ENCODE results near the gene SPDYE3.
"Not testable (repeated sequence)": the region's sequence is repeated elsewhere in the genome, so short reads cannot be mapped to it uniquely, and the experiment has no call there.

The SPDYE3 gene

DNA sequence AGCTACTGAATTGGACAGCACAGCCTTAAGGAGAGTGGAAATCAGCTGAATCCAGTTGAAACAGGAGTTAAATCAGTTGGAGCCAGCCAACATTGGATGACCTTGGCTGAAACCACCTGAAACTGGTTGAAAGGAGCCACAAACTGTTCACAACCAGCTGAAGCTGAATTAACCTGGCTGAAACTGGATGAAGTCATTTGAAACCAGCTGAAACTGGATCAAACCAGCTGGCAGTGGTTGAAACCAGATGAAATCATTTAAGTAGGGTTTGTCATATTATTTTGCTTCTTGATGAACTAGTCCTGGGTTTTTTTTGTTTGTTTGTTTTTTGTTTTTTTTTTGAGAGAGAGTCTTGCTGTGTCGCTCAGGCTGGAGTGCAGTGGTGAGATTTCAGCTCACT is 15.3 kb upstream of the SPDYE3 start:
- DNase-seq, result not testable (repeated sequence)

DNA sequence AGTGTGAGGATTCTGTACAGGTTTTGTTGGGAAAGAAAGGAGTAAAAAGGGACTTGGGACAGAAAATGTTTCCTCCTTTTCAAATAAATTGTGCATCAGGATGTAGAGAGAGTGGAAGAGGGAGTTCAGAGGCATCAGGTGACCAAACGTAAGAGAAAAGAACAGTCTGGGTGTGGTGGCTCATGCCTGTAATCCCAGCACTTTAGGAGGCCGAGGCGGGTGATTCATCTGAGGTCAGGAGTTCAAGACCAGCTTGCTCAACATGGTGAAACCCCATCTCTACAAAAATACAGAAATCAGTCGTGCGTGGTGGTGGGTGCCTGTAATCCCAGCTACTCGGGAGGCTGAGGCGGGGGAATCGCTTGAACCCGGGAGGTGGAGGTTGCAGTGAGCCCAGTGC is 12.2 kb upstream of the SPDYE3 start:
- not testable (repeated sequence) for DNase-seq

DNA sequence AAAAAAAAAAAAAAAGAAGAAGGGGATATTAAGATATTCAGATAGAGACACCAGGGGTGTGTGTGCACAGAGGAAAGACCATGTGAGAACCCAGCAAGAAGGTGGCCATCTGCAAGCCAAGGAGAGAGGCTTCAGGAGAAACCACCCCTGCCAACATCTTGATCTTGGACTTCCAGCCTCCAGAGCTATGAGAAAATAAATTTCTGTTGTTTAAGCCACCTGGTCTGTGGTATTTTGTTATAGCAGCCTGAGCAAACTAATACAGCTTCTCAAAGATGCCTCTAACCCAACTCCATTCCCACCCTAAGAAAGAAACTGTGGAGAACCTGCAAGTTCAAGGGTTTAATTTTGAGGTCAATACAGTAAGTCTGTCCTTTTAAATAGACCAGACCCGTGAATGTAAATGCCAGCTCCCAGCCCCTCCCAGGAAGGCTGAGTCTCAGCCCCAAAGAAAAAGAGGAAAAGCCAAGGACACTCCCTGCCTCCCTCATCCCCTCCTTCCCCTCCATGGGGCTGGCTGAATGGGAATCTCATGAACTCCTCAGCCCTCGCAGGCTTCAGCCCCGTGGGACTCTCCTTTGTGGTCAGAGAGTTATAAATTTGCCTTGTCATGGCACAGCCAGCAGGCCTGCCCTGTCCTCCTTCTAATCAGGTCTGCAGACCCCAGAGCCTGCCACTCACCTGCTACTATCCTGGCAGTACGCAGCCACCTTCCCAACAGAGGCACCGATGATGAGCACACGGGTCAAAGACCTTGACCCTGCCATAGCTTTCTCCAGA is 9.5 kb upstream of the SPDYE3 start:
- DNase-seq, result not testable (repeated sequence)

DNA sequence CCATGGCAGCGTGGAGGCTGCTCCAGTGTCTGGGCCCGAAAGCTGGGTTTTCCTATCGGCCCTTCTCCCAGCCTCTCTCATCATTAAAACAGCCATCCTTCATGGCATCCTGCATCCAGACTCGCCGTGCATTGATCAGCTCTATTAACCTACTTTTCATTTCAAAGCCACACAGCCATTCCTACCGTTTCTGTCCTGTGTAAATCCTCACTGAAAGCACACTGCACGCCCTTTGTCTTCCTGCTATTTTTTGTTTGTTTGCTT is 8.9 kb upstream of the SPDYE3 start:
- DNase-seq, result not testable (repeated sequence)

DNA sequence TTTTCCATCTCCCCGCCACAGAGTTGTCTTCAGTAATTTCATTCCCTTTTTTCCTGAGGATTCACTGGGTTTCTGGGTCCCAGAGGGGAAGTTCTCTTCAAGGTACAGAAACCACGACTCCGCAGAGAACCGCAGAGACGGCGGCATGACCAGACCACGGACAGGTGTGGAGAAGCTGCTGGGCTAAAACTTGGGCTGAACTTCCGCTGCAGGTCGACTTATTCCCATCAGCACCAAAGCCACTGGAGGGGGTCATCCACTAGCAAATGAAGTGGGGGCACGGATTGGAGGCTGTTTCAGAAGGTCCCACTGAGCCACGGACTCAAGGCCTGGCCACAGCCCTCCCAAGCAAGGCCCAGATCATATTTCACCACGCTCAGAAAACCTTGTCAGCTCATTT is 3.0 kb upstream of the SPDYE3 start:
- DNase-seq, result not testable (repeated sequence)

DNA sequence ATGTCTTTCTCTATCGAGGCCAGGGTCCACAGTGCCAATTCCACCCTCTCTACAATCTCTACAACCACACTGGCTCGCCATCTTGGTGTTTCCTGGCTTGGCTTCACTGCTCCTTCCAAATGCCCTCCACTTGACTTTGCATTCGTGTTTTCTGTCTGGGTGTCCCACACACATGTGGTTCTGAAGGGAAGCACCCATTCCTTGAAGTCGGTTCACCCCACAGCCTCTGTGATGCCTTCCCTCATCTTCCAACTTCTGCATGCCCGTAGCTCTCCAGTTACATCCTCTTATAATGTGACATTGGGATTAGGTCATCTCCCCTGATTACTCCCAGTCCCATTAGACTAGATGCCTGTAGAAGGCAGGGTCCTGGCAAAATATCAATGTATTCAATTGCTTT is 10.8 kb downstream of the SPDYE3 start:
- not testable (repeated sequence) for DNase-seq

DNA sequence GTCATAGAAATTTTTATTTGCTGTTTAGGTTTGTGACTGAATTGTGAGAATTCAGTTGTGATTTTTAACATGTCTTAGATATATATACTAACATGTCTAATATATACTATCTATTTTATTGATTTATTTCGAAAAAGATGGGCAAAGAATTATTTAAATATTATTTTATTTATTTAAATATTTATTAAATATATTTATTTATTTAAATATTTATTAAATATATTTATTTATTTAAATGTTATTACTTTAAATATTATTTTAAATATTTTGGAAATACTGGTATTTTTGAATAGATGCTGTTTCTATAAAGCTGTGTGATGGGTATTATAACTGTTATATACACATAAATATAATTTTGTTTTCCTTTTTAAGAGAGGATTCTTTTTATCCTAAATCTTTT is 14.1 kb downstream of the SPDYE3 start:
- DNase-seq, result not testable (repeated sequence)

DNA sequence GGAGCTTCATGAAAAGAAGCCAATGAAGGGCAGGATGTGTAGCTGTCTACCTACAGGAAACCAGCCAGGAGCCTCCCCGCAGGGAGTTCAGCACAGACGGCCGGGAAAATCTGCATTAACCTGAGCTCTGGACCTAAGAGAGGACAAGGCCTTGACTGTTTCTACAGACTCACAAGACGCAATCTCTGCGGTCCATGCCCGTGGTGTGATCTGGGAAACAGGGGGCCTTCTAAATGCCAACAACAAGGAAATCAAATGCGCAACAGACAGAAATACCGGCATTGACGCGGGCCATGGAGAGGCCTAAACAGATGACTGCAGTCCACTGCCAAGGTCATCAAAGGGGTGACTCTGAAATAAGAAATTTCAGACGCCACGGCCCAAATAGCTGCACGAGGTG is 16.7 kb downstream of the SPDYE3 start:
- not testable (repeated sequence) for DNase-seq

DNA sequence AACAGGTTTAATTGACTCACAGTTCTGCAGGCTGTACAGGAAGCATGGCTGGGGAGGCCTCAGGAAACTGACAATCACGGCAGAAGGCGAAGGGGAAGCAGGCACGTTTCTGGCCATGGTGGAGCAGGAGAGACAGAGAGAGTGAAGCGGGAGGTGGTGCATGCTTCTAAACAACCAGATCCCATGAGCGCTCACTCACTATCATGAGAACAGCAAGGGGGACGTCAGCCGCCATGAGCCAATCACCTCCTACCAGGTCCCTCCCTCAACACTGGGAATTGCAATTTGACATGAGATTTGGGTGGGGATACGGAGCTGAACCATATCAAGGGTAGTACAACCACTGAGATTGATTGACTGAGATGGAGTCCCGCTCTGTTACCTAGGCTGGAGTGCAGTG is 18.2 kb downstream of the SPDYE3 start:
- not testable (repeated sequence) for DNase-seq

DNA sequence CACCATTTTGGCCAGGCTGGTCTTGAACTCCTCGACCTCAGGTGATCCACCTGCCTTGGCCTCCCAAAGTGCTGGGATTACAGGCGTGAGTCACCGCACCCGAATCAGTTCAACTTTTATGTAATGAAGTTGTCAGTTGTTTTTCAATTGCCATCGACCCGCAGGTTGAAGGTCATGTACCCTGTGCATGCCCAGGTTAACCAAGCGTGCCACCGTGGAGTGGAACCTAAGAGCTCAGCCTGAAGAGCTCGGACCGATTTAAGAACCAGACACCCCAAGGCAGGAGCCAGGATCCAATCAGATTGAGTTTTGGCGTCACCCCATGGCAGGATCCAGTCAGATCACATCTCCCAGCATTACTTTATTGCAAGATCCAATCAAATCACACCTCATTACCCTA is 19.4 kb downstream of the SPDYE3 start:
- not testable (repeated sequence) for DNase-seq

DNA sequence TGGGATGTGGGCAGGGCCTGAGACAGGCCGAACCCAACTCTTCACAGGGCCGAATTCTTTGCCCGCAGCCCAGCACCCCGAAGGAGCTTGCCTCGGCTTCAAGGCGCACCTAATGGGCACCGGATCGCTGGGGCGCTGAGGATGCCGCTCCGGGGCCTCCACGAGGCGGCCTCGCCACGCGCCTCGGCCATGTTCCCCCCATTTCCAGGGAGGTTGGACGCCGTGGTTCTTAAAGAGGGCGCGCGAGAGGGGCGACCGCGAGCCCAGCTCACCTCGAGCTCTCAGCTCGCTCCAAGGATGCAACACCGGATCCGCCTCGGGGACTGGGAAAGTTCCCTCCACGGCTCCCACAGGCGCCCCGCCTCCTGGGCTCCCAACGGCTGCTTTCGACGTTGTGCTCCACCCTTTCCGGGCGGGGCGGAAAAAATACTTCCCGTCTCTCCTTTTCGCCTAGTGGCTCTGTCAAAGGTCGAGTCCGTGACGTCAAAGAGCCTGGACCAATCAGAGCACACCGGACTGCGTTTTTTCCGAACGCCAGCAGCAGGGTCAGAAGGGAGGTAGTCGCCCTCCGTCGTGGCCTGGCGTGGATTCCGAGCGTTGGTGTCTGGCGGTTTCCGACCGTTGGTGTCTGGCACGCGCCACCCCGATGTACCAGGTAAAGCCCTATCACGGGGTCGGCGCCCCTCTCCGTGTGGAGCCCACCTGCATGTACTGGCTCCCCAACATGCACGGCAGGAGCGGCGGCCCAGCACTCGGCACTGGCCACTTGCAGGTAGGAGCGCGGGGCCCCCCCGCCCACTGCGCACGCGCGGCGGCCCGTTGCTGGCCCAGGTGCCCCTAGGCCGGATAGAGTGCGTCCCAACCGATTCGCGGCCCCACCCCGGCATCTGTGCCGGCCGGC is 28.3 kb downstream of the SPDYE3 start:
- peak; percentile 82 for DNase-seq

DNA sequence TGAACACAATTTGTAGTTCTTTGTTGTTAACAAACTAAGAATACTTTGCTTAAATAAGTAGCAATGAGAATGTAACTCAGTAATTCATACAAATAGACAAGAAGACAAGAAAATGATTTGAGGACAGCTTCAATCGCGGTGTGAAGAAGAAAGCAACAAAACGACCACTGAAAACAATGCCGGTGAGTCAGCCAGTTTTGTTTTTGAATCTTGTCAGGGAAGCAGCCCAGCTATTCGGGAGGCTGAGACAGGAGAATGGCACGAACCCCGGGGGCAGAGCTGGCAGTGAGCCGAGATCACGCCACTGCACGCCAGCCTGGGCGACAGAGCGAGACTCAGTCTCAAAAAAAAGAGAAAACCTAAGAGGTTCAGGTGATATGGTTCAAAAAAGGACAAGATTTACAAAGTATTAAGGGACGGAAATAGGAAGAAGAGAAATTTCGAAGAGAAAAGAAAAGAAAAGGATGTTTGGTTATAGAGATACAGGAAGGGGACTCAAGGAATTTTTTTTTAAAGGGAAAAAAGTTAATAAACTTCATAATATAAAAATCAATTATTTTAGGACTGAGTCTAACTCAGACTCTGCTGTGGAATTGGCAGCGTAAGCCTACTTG is 30.7 kb downstream of the SPDYE3 start:
- not testable (repeated sequence) for DNase-seq

DNA sequence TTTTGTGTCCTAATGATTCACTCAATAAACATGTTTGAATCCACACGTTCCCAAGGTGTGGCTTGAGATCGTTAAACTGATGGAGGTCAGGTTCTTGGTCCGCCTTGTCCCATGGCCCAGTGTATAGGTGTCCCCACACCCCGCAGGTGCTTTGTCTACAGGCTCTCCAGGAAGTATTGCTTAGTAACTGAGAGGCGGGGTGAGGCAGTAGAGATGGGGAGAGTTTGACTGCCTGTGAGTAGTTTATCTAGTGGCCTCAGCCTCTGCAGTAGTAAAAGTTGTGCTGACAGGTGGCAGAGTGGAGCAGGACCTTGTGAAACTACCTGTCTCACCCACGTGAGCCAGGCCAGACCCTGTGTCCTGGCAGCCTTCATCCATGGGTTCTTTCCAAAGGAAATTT is 33.8 kb downstream of the SPDYE3 start:
- DNase-seq, result not testable (repeated sequence)

DNA sequence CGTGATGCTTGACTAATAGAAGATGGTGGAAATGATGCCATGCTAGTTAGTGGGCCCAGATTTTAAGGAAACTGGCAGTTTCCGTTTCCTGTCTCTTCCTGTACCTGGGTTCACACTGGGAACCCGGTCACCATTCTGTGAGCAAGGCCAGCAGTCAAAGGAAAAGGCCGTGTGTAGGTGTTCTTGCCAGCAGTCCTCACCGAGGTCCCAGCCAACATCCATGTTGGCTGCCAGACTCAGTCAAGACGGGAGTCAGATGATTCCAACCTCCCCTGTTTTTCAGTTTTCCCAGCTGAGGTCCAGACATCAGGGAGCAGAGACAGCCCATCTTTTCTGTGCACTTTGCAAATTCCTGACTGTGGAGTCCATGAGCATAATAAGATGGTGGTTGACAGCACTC is 35.3 kb downstream of the SPDYE3 start:
- no peak for DNase-seq

DNA sequence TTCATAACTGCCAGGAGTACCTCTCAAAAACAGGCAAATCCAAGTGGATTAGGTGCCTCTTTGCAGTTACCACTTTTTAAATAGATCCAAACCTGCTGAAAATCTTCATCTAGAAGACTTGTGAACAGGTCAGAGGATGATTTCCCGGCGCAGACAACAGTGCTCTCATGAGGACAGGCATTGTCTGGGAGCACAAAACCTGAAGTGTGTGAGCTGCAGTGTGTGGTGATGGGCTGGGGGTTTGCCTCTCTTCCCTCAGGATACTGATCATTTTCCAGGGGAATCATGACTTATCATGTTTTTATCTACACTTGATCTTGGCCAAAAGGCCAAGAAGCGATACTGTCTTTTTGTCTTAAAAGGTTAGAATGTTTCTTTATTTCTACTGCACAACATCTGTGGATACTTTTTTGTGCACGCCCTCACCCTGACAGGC is 36.6 kb downstream of the SPDYE3 start:
- not testable (repeated sequence) for DNase-seq

DNA sequence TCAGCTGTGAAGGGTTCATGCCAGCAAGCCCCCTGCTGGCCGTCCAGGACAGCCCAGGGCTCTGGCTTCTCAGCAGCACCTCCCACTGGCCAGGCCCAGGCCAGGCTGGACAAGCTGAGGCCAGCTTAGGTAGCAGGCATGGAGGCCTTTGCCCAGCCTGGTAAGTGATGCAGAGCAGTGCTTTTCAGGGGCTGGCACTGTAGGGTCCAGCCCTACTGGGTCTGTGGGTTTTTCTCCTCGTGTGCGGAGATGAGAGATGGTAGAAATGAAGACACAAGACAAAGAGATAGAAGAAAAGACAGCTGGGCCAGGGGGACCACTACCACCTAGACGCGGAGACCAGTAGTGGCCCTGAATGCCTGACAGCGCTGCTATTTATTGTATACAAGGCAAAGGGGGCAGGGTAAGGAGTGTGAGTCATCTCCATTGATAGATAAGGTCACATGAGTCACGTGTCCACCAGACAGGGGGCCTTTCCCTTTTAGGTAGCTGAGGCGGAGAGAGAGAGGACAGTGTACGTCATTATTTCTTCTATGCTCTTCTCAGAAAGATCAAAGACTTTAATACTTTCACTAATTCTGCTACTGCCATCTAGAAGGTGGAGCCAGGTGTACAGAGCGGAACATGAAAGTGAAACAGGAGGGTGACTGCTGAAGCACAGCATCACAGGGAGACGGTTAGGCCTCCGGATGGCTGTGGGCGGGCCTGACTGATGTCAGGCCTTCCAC is 37.2 kb downstream of the SPDYE3 start:
- DNase-seq, result peak; percentile 65

DNA sequence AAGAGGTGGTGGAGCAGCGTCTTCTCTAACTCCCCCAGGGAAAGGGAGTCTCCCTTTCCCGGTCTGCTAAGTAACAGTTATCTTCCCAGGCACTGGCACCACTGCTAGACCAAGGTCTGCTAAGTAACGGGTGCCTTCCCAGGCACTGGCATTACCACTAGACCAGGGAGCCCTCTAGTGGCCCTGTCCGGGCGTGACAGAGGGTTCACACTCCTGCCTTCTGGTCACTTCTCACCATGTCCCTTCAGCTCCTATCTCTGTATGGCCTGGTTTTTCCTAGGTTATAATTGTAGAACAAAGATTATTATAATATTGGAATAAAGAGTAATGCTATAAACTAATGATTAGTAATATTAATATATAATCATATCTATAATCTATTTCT is 37.8 kb downstream of the SPDYE3 start:
- peak; percentile 34 for DNase-seq

DNA sequence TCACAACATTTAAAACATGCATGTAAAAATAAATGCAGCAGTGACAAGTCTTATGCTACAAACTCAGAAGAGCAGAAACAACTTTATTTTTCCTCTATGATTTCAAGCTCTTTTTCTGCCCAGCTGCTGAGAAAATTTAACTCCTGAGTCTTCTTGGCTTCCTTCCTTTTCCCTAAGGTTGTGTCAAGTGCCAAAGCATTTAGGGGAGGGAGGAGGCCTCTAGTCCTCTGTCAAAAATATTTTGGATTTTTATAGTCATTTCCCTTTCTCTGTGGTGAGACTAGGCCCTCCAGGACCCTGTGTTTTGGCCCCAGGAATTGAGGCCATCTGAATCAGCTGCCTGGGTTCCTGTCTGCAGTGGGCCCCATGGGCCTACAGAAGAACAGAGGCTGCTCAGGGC is 39.4 kb downstream of the SPDYE3 start:
- DNase-seq, result no peak

DNA sequence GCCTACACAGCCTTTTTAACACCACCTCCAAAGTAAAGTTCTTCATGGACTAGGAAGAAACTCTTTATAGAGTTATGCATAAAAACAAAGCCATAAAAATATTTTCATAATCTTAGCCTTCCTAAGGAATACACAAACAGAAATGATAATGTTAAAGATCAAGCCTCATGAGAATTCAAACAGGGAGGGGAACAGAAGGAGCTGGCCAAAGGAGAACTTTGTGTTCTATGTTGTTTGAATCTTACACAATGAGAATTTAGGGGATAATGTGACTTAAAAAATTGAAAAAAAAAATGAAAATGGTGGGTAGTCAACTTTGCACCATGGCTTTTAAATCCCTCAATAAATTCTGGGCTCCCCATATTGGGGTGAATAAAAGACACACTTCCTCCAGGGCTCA is 41.3 kb downstream of the SPDYE3 start:
- DNase-seq, result no peak

DNA sequence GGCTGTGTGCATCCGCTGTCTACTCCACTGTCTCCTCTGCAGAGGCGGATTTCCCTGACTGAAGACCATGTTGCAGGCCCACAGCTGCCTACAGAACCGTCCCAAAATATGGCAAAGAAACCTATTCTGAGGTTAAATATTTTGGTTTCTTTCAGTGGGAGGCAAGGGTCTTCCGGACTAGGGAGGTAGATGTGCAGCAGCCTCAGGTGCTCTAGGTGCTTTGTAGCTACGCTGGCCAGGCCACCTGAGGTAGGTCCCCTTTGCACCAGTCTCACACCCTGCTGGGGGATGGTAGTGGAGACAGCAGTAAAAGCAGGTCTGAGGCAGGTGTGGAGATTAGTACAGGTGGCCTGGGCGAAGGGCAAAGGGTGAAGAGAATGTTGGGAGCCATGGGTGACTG is 42.3 kb downstream of the SPDYE3 start:
- DNase-seq, result no peak

DNA sequence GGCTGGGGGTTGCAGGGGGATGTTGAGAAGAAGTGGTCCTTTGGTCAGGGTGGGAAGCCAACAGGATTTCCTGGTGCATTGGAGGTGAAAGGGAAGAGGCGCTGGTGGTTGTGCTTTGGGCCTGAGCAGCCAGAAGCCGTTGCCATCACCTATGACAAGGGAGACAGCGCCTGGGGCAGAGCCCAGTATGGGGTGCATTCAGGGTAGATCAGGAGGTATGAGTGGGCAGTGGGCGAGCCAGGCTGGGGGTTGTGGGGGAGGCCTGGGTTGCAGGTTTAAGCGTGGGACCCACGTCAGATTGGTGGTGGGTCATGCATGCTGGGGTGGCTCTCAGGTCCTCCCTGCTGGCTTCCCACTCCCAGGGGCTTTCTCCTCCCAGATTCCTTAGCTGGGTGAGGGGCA is 44.2 kb downstream of the SPDYE3 start:
- DNase-seq, result no peak

DNA sequence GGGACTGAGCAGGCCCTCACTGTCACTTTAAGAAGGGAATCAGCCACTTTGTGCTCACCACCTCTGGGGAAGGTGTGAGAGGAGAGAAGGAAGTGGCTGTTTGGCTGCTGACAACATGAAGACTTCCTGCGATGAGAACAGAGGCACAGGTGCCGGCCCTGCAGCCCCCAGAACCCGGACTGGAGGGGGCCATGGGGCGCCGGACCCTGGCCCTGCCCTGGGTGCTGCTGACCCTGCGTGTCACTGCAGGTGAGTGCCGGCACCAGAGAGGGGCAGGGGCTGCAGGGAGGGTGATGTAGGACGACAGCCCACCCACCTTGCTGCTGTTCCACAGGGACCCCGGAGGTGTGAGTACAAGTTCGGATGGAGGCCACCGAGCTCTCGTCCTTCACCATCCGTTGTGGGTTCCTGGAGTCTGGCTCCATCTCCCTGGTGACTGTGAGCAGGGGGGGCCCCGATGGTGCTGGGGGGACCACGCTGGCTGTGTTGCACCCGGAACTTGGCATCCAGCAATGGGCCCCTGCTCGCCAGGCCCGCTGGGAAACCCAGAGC is 44.8 kb downstream of the SPDYE3 start:
- DNase-seq, result not testable (repeated sequence)
